ENCODE measurements around the gene ASAP2. TPM values are rescaled to one million over a fixed set of nuclear protein-coding genes. Genes with fewer than 3 reads are reported as not detected.
"Not testable (repeated sequence)": the region's sequence is repeated elsewhere in the genome, so short reads cannot be mapped to it uniquely, and the experiment has no call there.

ASAP2 gene
- total RNA-seq, 2 donors from 2014 or later, result not detected

- not testable (repeated sequence) for H3K36me3 Mint-ChIP-seq; H3K27ac Mint-ChIP-seq; H3K4me1 Mint-ChIP-seq (ENCODE audit: low read depth in 2 of 2); H3K27me3 Mint-ChIP-seq; ATAC-seq; H3K9me3 Mint-ChIP-seq; H3K4me3 Mint-ChIP-seq; DNase-seq (ENCODE audit: low spot score)
Observed at GRCh38 chr2:9398251-9398650, 191.6 kb downstream of the ASAP2 start.

GRCh38 chr2:9398881-9399780, 192.5 kb downstream of the ASAP2 start:
- Mint-ChIP-seq H3K27me3 (no peaks in the 10 kb centered on the region), H3K9me3 (no peaks in the 10 kb centered on the region), H3K27ac (no peak overlapping the region), H3K4me1 (ENCODE audit: low read depth in 2 of 2) (no peaks in the 10 kb centered on the region), H3K36me3 (no peaks in the 10 kb centered on the region), H3K4me3 (no peak overlapping the region)
- ATAC-seq, result no peak
- DNase-seq (ENCODE audit: low spot score), result no peak

- Mint-ChIP-seq H3K9me3 (no peaks in the 10 kb centered on the region), H3K27me3 (no peaks in the 10 kb centered on the region), H3K27ac (no peak overlapping the region), H3K4me1 (ENCODE audit: low read depth in 2 of 2) (no peaks in the 10 kb centered on the region), H3K4me3 (no peak overlapping the region), H3K36me3 (no peaks in the 10 kb centered on the region)
- DNase-seq (ENCODE audit: low spot score), result no peak
- ATAC-seq, result no peak
Observed at GRCh38 chr2:9400268-9401058, 193.9 kb downstream of the ASAP2 start.

GRCh38 chr2:9401059-9401547, 194.5 kb downstream of the ASAP2 start:
- no peak overlapping the region for H3K27ac Mint-ChIP-seq
- ATAC-seq (peak in 1 of 2 donors; percentile 28), DNase-seq (ENCODE audit: low spot score) (no peak)
- no peaks in the 10 kb centered on the region for H3K36me3 Mint-ChIP-seq
- H3K9me3 Mint-ChIP-seq, result no peaks in the 10 kb centered on the region
- no peaks in the 10 kb centered on the region for H3K4me1 Mint-ChIP-seq (ENCODE audit: low read depth in 2 of 2)
- no peaks in the 10 kb centered on the region for H3K27me3 Mint-ChIP-seq
- H3K4me3 Mint-ChIP-seq, result no peak overlapping the region

GRCh38 chr2:9401646-9402371, 195.2 kb downstream of the ASAP2 start:
- Mint-ChIP-seq H3K9me3 (no peaks in the 10 kb centered on the region), H3K27ac (no peak overlapping the region), H3K27me3 (no peaks in the 10 kb centered on the region), H3K4me1 (ENCODE audit: low read depth in 2 of 2) (no peaks in the 10 kb centered on the region), H3K4me3 (no peak overlapping the region), H3K36me3 (no peaks in the 10 kb centered on the region)
- ATAC-seq (no peak), DNase-seq (ENCODE audit: low spot score) (no peak)

GRCh38 chr2:9403924-9404323, 197.3 kb downstream of the ASAP2 start:
- no peak for ATAC-seq

GRCh38 chr2:9404451-9404850, 197.8 kb downstream of the ASAP2 start:
- H3K9me3 Mint-ChIP-seq, result no peaks in the 10 kb centered on the region
- H3K27me3 Mint-ChIP-seq, result no peaks in the 10 kb centered on the region
- DNase-seq (ENCODE audit: low spot score) (no peak), ATAC-seq (no peak)
- no peaks in the 10 kb centered on the region for H3K36me3 Mint-ChIP-seq
- no peaks in the 10 kb centered on the region for H3K4me1 Mint-ChIP-seq (ENCODE audit: low read depth in 2 of 2)
- H3K27ac Mint-ChIP-seq, result no peak overlapping the region
- H3K4me3 Mint-ChIP-seq, result no peak overlapping the region

More at GRCh38 chr2:9403924-9404323, 197.3 kb downstream of the ASAP2 start:
- no peak overlapping the region for H3K27ac Mint-ChIP-seq
- no peaks in the 10 kb centered on the region for H3K9me3 Mint-ChIP-seq
- no peaks in the 10 kb centered on the region for H3K36me3 Mint-ChIP-seq
- no peaks in the 10 kb centered on the region for H3K27me3 Mint-ChIP-seq
- H3K4me3 Mint-ChIP-seq, result no peak overlapping the region
- DNase-seq (ENCODE audit: low spot score), result no peak
- H3K4me1 Mint-ChIP-seq (ENCODE audit: low read depth in 2 of 2), result no peaks in the 10 kb centered on the region

- H3K27me3 Mint-ChIP-seq, result no peaks in the 10 kb centered on the region
- no peak overlapping the region for H3K4me3 Mint-ChIP-seq
- H3K9me3 Mint-ChIP-seq, result no peaks in the 10 kb centered on the region
- H3K4me1 Mint-ChIP-seq (ENCODE audit: low read depth in 2 of 2), result peaks cover 0 to under 1% of the 10 kb centered on the region in 2 donors
- no peak overlapping the region for H3K27ac Mint-ChIP-seq
- ATAC-seq (no peak), DNase-seq (ENCODE audit: low spot score) (no peak)
- peaks cover under 1% of the 10 kb centered on the region for H3K36me3 Mint-ChIP-seq
Observed at GRCh38 chr2:9405636-9406035, 199.0 kb downstream of the ASAP2 start.

GRCh38 chr2:9406529-9407362, 200.1 kb downstream of the ASAP2 start:
- H3K36me3 Mint-ChIP-seq, result peaks cover 6% of the 10 kb centered on the region
- H3K27ac Mint-ChIP-seq, result no peak overlapping the region

GRCh38 chr2:9407363-9407811, 200.8 kb downstream of the ASAP2 start:
- Mint-ChIP-seq H3K27ac (no peak overlapping the region), H3K27me3 (no peaks in the 10 kb centered on the region), H3K4me3 (no peak overlapping the region), H3K36me3 (peaks cover 6% of the 10 kb centered on the region), H3K4me1 (ENCODE audit: low read depth in 2 of 2) (peaks cover 0 to 4% of the 10 kb centered on the region in 2 donors), H3K9me3 (no peaks in the 10 kb centered on the region)
- DNase-seq (ENCODE audit: low spot score) (no peak), ATAC-seq (no peak)

More at GRCh38 chr2:9406529-9407362, 200.1 kb downstream of the ASAP2 start:
- DNase-seq (ENCODE audit: low spot score), result no peak
- no peak for ATAC-seq
- Mint-ChIP-seq H3K27me3 (no peaks in the 10 kb centered on the region), H3K9me3 (no peaks in the 10 kb centered on the region), H3K4me1 (ENCODE audit: low read depth in 2 of 2) (peaks cover 0 to 4% of the 10 kb centered on the region in 2 donors), H3K4me3 (no peak overlapping the region)

- DNase-seq (ENCODE audit: low spot score) (no peak), ATAC-seq (no peak)
- no peak overlapping the region for H3K4me3 Mint-ChIP-seq
- no peak overlapping the region for H3K27ac Mint-ChIP-seq
- peaks cover 6% of the 10 kb centered on the region for H3K36me3 Mint-ChIP-seq
- H3K4me1 Mint-ChIP-seq (ENCODE audit: low read depth in 2 of 2), result peaks cover under 1 to 5% of the 10 kb centered on the region in 2 donors
- H3K9me3 Mint-ChIP-seq, result no peaks in the 10 kb centered on the region
- no peaks in the 10 kb centered on the region for H3K27me3 Mint-ChIP-seq
Observed at GRCh38 chr2:9408641-9409151, 202.1 kb downstream of the ASAP2 start.

- no peaks in the 10 kb centered on the region for H3K9me3 Mint-ChIP-seq
- H3K27ac Mint-ChIP-seq, result no peak overlapping the region
- peaks cover 12% of the 10 kb centered on the region for H3K36me3 Mint-ChIP-seq
- no peak overlapping the region for H3K4me3 Mint-ChIP-seq
- DNase-seq (ENCODE audit: low spot score), result no peak
- peak in 1 of 2 donors; percentile 36 for ATAC-seq
- peaks cover 11 to 15% of the 10 kb centered on the region in 2 donors for H3K4me1 Mint-ChIP-seq (ENCODE audit: low read depth in 2 of 2)
- H3K27me3 Mint-ChIP-seq, result no peaks in the 10 kb centered on the region
Observed at GRCh38 chr2:9410108-9410507, 203.5 kb downstream of the ASAP2 start.

All from natural killer cell treated with Interleukin-12 subunit alpha and Interleukin-12 subunit beta and Interleukin-15 and Interleukin-18, amount 100 ng/mL, for 72 hours (primary cell).